GM15510 (cell line): ENCODE results near the gene PAPSS2.

ENCODE experiments used
- POLR2A ChIP-seq: IDR thresholded peaks from 3 replicates; pipeline ENCODE4 v1.6.1; 2011; ENCODE audit warnings: borderline replicate concordance; ENCODE audit not compliant: insufficient read length; ENCODE audit errors: extremely low read depth

The PAPSS2 gene

GRCh38 chr10:87746911-87747310, 87.2 kb downstream of the PAPSS2 start:
- no peak for TF ChIP-seq POLR2A

DNA sequence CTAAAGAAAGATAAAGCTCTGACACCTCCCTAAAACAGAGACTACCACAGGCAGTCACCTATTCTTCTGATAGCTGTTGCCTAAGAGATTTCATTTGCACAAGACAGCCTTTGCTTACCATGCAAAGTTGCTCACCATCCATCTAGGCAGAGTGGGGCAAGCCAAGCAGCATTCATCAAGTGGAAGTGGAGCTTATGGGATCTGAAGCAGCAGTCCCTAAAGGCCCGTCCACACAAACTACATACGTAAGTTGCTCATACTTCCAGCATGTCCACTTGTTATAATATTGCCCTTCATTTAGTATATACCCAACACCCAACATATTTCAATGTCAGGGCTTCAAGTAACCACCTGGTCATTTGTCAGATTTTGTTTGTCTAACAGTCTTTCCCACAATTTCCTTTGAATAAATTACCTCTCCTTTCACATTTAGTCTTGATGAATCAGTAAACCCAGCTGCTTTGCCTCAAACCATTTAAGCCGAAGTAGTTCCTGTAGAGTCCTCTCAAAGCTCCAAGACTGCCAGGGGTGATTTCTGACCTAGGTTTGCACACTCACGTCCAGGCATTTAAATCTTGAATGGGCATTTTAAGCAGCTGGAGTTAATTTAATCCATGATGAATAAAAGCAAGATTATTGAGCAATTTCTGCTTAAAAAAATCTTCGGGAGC, 90.5 kb downstream of the PAPSS2 start:
- no peak for TF ChIP-seq POLR2A

DNA sequence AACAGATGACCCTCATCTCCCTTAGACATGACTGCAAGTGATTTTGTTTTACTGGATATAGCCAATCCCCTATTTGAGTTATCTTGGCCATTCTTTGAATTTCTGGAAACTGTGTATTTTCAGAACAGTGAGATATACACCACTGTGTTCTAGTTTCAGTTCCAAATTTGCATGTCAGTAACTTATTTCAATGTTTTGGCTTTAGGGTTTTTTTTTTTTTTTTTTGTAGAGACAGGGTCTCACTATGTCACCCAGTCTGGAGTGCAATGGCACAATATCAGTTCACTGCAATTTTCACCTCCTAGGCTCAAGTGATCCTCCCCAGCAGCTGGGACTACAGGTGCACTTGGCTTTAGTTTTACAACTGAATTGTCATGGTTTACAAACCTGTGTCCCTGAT, 91.1 kb downstream of the PAPSS2 start:
- TF ChIP-seq POLR2A: no peak

- TF ChIP-seq POLR2A: no peak
Observed at GRCh38 chr10:87751274-87751673, 91.6 kb downstream of the PAPSS2 start.

GRCh38 chr10:87752566-87752965, 92.9 kb downstream of the PAPSS2 start:
- no peak for TF ChIP-seq POLR2A

GRCh38 chr10:87753995-87754866, 94.6 kb downstream of the PAPSS2 start:
- no peak for TF ChIP-seq POLR2A

GRCh38 chr10:87757685-87758084, 98.0 kb downstream of the PAPSS2 start:
- no peak for TF ChIP-seq POLR2A

GRCh38 chr10:87759551-87759950, 99.9 kb downstream of the PAPSS2 start:
- no peak for TF ChIP-seq POLR2A

- no peak for TF ChIP-seq POLR2A
Observed at GRCh38 chr10:87760195-87760905, 100.7 kb downstream of the PAPSS2 start.

DNA sequence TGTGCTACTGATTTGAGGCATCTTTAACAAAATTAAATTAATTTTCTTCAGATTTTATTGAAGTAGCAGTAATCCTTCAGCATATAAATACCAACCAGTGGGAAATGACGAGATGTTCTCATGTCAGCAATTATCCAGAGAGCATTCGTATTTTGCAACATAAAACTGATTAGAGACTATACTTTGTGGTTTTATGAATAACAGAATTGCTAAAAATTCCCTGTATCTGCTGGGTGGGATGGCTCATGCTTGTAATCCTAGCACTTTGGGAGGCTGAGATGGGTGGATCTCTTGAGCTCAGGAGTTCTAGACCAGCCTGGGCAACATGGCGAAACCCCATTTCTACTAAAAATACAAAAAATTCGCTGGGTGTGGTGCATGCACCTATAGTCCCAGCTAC, 101.5 kb downstream of the PAPSS2 start:
- no peak for TF ChIP-seq POLR2A

GRCh38 chr10:87761892-87762291, 102.2 kb downstream of the PAPSS2 start:
- no peak for TF ChIP-seq POLR2A

- no peak for TF ChIP-seq POLR2A
Observed at GRCh38 chr10:87763086-87763861, 103.6 kb downstream of the PAPSS2 start.

DNA sequence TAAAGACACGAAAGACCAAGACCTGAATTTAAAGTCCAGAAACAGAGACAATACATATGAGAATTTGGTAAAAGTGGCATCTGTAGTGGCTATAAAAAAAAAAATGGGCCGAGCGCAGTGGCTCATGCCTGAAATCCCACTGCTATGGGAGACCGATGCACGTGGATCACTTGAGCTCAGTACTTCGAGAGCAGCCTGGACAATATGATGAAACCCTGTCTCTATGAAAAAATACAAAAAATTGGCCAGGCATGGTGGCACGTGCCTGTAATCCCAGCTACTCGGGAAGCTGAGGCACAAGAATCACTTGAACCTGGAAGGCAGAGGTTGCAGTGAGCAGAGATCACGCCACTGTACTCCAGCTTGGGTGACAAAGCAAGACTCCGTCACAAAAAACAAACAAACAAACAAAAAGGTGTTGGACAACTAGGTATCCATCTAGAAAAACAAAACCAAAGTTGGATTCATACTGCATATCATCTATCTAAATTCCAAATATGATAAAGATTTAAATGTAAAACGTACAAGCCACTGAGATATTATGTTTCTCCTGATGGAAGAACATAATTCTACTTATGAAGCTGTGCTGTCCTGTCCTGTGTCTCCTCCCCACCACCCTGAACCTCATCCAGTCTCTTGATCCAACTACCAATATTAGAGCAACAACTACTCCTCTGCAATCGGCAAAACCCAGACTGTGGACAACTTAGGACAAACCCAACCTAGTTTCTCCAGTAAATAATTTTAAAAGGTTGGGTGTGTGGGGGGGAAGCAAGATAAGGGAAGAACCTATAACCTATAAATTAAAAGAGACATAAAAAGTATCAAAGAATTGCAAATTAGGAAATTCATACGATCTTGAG, 104.6 kb downstream of the PAPSS2 start:
- no peak for TF ChIP-seq POLR2A
